AG09319 (cell line): ENCODE data around the gene PTPRM.
"Not testable (repeated sequence)": the region's sequence is repeated elsewhere in the genome, so short reads cannot be mapped to it uniquely, and the experiment has no call there.

Experiments used
- DNase-seq: peaks from one replicate; pipeline ENCODE4 v3.0.0-alpha.2; 2010; ENCODE audit warnings: low read depth; ENCODE audit errors: extremely low read depth
- CTCF ChIP-seq: IDR thresholded peaks from 2 replicates; pipeline ENCODE4 v1.5.1; 2011; ENCODE audit warnings: low read depth, mild to moderate bottlenecking, inconsistent platforms, low read length, moderate library complexity

PTPRM gene

GRCh38 chr18:7958897-7959146, 391.7 kb downstream of the PTPRM start:
- DNase-seq = no peak
- no peak for TF ChIP-seq CTCF

GRCh38 chr18:7966682-7967081, 399.6 kb downstream of the PTPRM start:
- not testable (repeated sequence) for DNase-seq

- TF ChIP-seq CTCF = no peak
- DNase-seq = no peak
These were observed 407.2 kb downstream of the PTPRM start for GRCh38 chr18:7974200-7974874.

- no peak for DNase-seq
- TF ChIP-seq CTCF = no peak
These were observed 410.8 kb downstream of the PTPRM start for GRCh38 chr18:7977897-7978296.

GRCh38 chr18:7978834-7979233, 411.7 kb downstream of the PTPRM start:
- TF ChIP-seq CTCF = no peak

GRCh38 chr18:7979714-7980113, 412.6 kb downstream of the PTPRM start:
- DNase-seq = no peak
- no peak for TF ChIP-seq CTCF

More at GRCh38 chr18:7978834-7979233, 411.7 kb downstream of the PTPRM start:
- DNase-seq = no peak

GRCh38 chr18:7980136-7980535, 413.0 kb downstream of the PTPRM start:
- no peak for TF ChIP-seq CTCF
- no peak for DNase-seq

- peak; percentile 4 for DNase-seq
- no peak; the same call in 1 of the 2 replicates for TF ChIP-seq CTCF
These were observed 413.5 kb downstream of the PTPRM start for GRCh38 chr18:7980656-7981055.
